Fibroblast of lung (primary cell): ENCODE data around the gene LCAT.

ENCODE experiments used
- EZH2 ChIP-seq: IDR thresholded peaks from 2 replicates; pipeline ENCODE4 v1.5.1; 2012; ENCODE audit warnings: low read length, control low read depth, mild to moderate bottlenecking; ENCODE audit errors: missing control alignments
- TF ChIP-seq, protein P1 (sequence below), 2 donors: IDR thresholded peaks in 1 of 2; conservative IDR thresholded peaks in 1 of 2; 1 replicate in 1 of 2; 2 replicates in 1 of 2; pipeline ENCODE4 v1.5.1; 2011 to 2012; ENCODE audit warnings: low read length in 2 of 2, control low read depth in 1 of 2, inconsistent platforms in 1 of 2, low read depth in 1 of 2, mild to moderate bottlenecking in 1 of 2

DNA sequence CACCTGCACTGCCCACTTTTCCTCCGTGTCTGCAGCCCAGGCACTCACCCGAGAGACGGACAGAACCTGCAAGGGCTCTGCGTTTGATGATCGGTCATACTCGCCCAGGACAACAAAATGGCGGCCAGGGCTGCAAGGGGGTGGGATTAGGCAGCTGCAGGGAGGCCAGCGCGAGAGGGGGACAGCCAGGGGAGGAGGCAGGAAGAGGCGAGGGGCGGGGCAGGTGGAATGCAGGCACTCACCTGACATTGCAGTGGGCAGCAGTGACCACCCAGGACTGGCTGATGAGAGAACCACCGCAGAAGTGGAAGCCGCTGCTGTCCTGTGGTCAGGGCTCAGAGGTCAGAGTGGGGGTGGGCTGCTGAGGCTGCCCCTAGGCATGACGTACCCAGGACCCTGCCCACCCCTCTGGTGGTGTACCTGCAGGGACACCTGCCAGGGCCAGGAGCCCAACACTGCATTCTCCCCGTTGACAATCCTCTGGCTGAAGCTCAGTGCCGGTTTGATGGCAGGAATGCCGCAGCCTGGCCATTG is 13.2 kb downstream of the LCAT start:
- TF ChIP-seq, protein P1, sequence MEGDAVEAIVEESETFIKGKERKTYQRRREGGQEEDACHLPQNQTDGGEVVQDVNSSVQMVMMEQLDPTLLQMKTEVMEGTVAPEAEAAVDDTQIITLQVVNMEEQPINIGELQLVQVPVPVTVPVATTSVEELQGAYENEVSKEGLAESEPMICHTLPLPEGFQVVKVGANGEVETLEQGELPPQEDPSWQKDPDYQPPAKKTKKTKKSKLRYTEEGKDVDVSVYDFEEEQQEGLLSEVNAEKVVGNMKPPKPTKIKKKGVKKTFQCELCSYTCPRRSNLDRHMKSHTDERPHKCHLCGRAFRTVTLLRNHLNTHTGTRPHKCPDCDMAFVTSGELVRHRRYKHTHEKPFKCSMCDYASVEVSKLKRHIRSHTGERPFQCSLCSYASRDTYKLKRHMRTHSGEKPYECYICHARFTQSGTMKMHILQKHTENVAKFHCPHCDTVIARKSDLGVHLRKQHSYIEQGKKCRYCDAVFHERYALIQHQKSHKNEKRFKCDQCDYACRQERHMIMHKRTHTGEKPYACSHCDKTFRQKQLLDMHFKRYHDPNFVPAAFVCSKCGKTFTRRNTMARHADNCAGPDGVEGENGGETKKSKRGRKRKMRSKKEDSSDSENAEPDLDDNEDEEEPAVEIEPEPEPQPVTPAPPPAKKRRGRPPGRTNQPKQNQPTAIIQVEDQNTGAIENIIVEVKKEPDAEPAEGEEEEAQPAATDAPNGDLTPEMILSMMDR (conservative IDR thresholded peaks at IDR 0.05 in 1 of 2, IDR thresholded peaks at IDR 0.05 in 1 of 2; ENCODE audit: low read depth in 1 of 2, low read length in 2 of 2): no peak
- no peak for TF ChIP-seq EZH2
